Psoas muscle (tissue), 8 donors: ENCODE measurements around the gene ALOXE3. TPM values are rescaled to one million over a fixed set of nuclear protein-coding genes. Genes with fewer than 3 reads are reported as not detected.

Source experiments
- ATAC-seq, 4 donors: fragments of 200-7000 bp; cut with Tn5 transposase; one replicate each; pipeline ENCODE4 v1.9.1; 2020; ENCODE audit warnings: moderate library complexity in 3 of 4, mild to moderate bottlenecking in 2 of 4
- DNase-seq, 2 donors: peaks; one replicate each; pipeline ENCODE4 v3.0.0-alpha.2; 2020
- H3K27ac ChIP-seq: fragments of 200-600 bp; one replicate; pipeline ENCODE4 v1.8.0; 2022
- H3K27me3 ChIP-seq, 3 donors: fragments of 200-600 bp in 1 of 3; one replicate each; pipeline versions ENCODE4 v1.6.1 to v1.8.0; 2013 to 2022; ENCODE audit warnings: low read length in 2 of 3, mild to moderate bottlenecking in 2 of 3, moderate library complexity in 1 of 3; ENCODE audit not compliant: insufficient read depth in 3 of 3
- H3K36me3 ChIP-seq, 2 donors: fragments of 200-600 bp in 1 of 2; one replicate each; pipeline versions ENCODE4 v1.6.1 to v1.8.0; 2013 to 2022; ENCODE audit warnings: low read depth in 1 of 2, mild to moderate bottlenecking in 1 of 2, moderate library complexity in 1 of 2; ENCODE audit not compliant: insufficient read depth in 1 of 2
- H3K4me1 ChIP-seq: fragments of 200-600 bp; one replicate; pipeline ENCODE4 v1.8.0; 2022
- H3K4me3 ChIP-seq: fragments of 200-600 bp; one replicate; pipeline ENCODE4 v1.8.0; 2022; ENCODE audit warnings: mild to moderate bottlenecking
- H3K9me3 ChIP-seq: fragments of 200-600 bp; one replicate; pipeline ENCODE4 v1.8.0; 2022
- CTCF ChIP-seq: fragments of 200-600 bp; IDR thresholded peaks from one replicate; pipeline ENCODE4 v1.8.0; 2022; ENCODE audit warnings: antibody characterized with exemption
- WGBS, 3 donors: extraction: QIAGEN DNeasy Blood & Tissue Kit; methylation state at CpG; one replicate each; pipeline versions ENCODE4 v1.1.6 to v1.1.7; 2013; 5-methylcytosine and 5-hydroxymethylcytosine counted together
- intact Hi-C, 2 donors: fragments of 100-400 bp; cut with DNase I; formaldehyde crosslinking; loops; one replicate each; pipeline versions ENCODE4 v1.11.0 to v1.14.2; 2022
- polyA plus RNA-seq, 3 donors: library from polyadenylated mRNA; stranded (reverse); fragments of 200-250 nt; gene quantifications; one replicate each; pipeline ENCODE4 v1.2.3, GENCODE V29; 2013
- total RNA-seq, 4 donors: library from RNA; stranded (reverse); fragmentation: NEBNext Ultra II Directional in 2 of 4; extraction: Animal tissue kit (Norgen Biotek cat#: 25700) in 2 of 4; gene quantifications; one replicate each; pipeline versions ENCODE4 v1.2.1 to v1.2.4, GENCODE V29; 2021 to 2023
- donor health status: healthy with polysubstance abuse.
- donor health status: DM: no; HTN: no; CAD: no; lungs with moderate emphysema.
- donor health status: Bipolar disorder and iron deficiency.
- donor health status: healthy.
- donor health status: DM: yes; HTN: yes; CAD: no.
- donor health status: DM: no; HTN: no; CAD: no.
- donor health status: DM: no; HTN: no; CAD: no.
- donor health status: DM: yes; HTN: yes; CAD: no.

Gene ALOXE3
- total and polyA plus RNA-seq, 7 donors, result 0.42 TPM; not detected in 6

GRCh38 chr17:8056232-8056975 lies 61.9 kb downstream of the ALOXE3 start:
- Histone ChIP-seq H3K9me3 (no peaks in the 10 kb centered on the region), H3K36me3 (no peaks in the 10 kb centered on the region), H3K27ac (no peak overlapping the region), H3K4me1 (no peaks in the 10 kb centered on the region), H3K4me3 (no peak overlapping the region), H3K27me3 (peaks cover 0 to 25% (median 10%) of the 10 kb centered on the region in 3 donors)
- WGBS, 3 donors, result 58 to 61% (median 60%) methylated on average over 14 of the region's 14 CpGs
- intact Hi-C loops, result loop anchor here (5.0 to 10.0 kb wide), 4 partner anchors 64 to 312 kb away; no protein-coding TSS in a partner anchor
- TF ChIP-seq CTCF, result no peak
- no peak for DNase-seq
- ATAC-seq, result peak in 3 of 4 donors; percentile 20 to 28 (median 24)

- ATAC-seq, result no peak
- Histone ChIP-seq H3K27ac (no peak overlapping the region), H3K27me3 (peaks cover 0 to 19% (median 5%) of the 10 kb centered on the region in 3 donors), H3K4me1 (no peaks in the 10 kb centered on the region), H3K9me3 (no peaks in the 10 kb centered on the region), H3K4me3 (no peak overlapping the region), H3K36me3 (no peaks in the 10 kb centered on the region)
- intact Hi-C loops, result loop anchor here (5.0 to 10.0 kb wide), 4 partner anchors 64 to 311 kb away; no protein-coding TSS in a partner anchor
- TF ChIP-seq CTCF, result no peak
- WGBS, 3 donors, result 80 to 89% (median 82%) methylated on average over 3 of the region's 3 CpGs
- no peak for DNase-seq
Measured at GRCh38 chr17:8055851-8056231, 62.5 kb downstream of the ALOXE3 start.

- no peak for TF ChIP-seq CTCF
- intact Hi-C loops, result loop anchor here in 1 of 2 donors (10.0 kb wide), 1 partner anchor 309 kb away; no protein-coding TSS in a partner anchor
- Histone ChIP-seq H3K4me3 (no peak overlapping the region), H3K4me1 (no peaks in the 10 kb centered on the region), H3K36me3 (no peaks in the 10 kb centered on the region), H3K27ac (no peak overlapping the region), H3K9me3 (no peaks in the 10 kb centered on the region), H3K27me3 (peaks cover 0 to 9% (median 0%) of the 10 kb centered on the region in 3 donors)
- ATAC-seq, result no peak
- 91 to 94% (median 92%) methylated on average over 7 of the region's 7 CpGs for WGBS, 3 donors
- DNase-seq, result no peak
Measured at GRCh38 chr17:8053600-8053999, 64.7 kb downstream of the ALOXE3 start.

- intact Hi-C loops, result loop anchor here in 1 of 2 donors (10.0 kb wide), 1 partner anchor 308 kb away; no protein-coding TSS in a partner anchor
- ATAC-seq (no peak), DNase-seq (no peak)
- 88 to 92% (median 88%) methylated on average over 6 of the region's 6 CpGs for WGBS, 3 donors
- Histone ChIP-seq H3K9me3 (no peaks in the 10 kb centered on the region), H3K4me1 (no peaks in the 10 kb centered on the region), H3K36me3 (no peaks in the 10 kb centered on the region), H3K27ac (no peak overlapping the region), H3K4me3 (no peak overlapping the region), H3K27me3 (peaks cover 0 to 4% (median 0%) of the 10 kb centered on the region in 3 donors)
- no peak for TF ChIP-seq CTCF
Measured at GRCh38 chr17:8052256-8053252, 65.8 kb downstream of the ALOXE3 start.
